Measurements from ENCODE around the gene NRSN2. TPM values are rescaled to one million over a fixed set of nuclear protein-coding genes. Genes with fewer than 3 reads are reported as not detected.
"Not testable (repeated sequence)": the region's sequence is repeated elsewhere in the genome, so short reads cannot be mapped to it uniquely, and the experiment has no call there.

NRSN2 gene
- polyA plus RNA-seq, 1 donor, result 46.5 TPM

GRCh38 chr20:324177-325044 is 22.5 kb upstream of the NRSN2 start:
- peak; percentile 90 for DNase-seq

DNA sequence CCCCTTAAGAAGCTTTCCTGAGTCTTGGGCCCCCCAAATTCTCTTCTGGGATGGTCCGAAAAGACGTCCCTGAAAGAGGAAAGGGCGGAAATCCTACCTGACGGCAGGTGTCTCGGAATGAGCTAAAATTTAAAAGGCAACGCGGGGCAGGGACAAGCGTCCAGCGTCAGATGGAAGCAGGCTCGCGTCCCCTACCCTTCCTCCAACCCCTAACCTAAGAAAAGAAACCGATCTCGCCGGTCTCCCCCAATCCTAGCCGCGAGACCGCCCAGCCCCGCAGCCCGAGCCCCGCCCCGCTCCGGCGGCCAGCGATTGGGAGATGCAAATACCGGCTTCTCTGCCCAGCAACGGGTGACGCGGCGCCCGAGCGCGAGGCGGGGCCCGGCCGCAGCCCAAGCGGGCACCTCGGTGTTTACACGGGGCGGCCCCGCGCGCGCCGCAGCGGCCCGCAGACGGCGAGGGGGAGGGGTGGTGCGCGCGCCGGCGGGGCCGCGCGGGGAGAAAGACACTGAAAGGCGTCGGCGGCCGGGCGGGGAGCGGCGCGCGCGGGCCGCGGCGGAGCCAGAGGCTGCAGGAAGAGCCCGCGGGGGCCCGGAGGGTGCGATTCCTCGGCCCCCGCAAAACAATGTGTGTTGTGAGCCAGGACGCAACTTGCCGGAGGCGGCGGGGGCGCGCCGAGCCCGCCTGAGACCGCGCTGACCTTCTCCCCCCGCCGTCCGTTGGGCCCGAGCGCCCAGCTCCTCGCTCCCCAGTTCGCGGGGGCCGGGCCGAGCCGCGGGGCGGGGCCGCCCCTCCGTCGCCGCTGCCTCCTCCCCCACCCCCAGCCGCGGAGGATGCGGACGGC is 21.6 kb upstream of the NRSN2 start, which contains the start of gene SOX12:
TSS of gene SOX12 (plus strand) at position 508 of the 844 bp plus-strand sequence. CDS start 373 bp downstream, outside the sequence.
- peak; percentile 93 for DNase-seq

DNA sequence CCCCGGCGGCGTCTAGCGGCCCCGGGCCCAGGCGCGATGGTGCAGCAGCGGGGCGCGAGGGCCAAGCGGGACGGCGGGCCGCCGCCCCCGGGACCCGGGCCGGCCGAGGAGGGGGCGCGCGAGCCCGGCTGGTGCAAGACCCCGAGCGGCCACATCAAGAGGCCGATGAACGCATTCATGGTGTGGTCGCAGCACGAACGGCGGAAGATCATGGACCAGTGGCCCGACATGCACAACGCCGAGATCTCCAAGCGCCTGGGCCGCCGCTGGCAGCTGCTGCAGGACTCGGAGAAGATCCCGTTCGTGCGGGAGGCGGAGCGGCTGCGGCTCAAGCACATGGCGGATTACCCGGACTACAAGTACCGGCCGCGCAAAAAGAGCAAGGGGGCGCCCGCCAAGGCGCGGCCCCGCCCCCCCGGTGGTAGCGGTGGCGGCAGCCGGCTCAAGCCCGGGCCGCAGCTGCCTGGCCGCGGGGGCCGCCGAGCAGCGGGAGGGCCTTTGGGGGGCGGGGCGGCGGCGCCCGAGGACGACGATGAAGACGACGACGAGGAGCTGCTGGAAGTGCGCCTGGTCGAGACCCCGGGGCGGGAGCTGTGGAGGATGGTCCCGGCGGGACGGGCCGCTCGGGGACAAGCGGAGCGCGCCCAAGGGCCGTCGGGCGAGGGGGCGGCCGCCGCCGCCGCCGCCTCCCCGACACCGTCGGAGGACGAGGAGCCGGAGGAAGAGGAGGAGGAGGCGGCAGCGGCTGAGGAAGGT is 20.8 kb upstream of the NRSN2 start:
- DNase-seq, result peak; percentile 55

GRCh38 chr20:326645-327185 is 20.2 kb upstream of the NRSN2 start:
- no peak for DNase-seq

- peak; percentile 94 for DNase-seq
Measured at GRCh38 chr20:327186-328026, 19.5 kb upstream of the NRSN2 start.

GRCh38 chr20:328027-328974 is 18.6 kb upstream of the NRSN2 start:
- no peak for DNase-seq

GRCh38 chr20:328975-329695 is 17.8 kb upstream of the NRSN2 start:
- no peak for DNase-seq

DNA sequence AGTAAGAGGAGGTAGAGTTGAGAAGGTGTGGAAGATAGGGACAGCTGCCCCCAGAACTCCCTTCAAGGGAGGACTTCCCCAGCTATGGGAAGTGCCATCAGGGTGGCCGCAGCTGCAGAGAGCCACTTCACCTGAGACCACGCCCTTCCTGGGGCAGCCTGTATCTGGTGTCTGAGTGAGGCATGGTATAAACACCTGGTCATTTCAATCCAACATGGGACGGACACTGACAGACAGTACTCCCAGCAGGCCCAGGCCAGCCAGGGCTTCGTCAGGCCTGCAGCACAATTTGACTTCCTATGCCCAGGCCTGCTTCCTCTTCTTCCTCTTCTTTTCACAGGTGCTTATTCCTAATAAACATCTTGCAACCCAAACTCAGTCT is 17.1 kb upstream of the NRSN2 start:
- DNase-seq, result no peak

GRCh38 chr20:330233-331149 is 16.4 kb upstream of the NRSN2 start:
- peak; percentile 65 for DNase-seq

DNA sequence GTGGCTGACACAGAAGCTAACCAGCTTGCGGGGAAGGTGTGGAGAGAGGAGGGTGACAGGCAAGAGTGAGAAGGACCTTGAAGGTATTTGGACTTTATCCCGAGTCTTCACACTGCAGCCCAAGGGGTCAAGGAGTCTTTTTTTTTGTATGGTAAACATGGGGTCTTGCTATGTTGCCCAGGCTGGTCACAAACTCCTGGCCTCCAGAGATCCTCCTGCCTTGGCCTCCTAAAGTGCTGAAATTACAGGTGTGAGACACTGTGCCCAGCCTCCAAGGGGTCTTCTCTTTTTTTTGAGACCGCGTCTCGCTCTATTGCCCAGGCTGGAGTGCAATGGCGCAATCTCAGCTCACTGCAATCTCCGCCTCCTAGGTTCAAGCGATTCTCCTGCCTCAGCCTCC is 12.3 kb upstream of the NRSN2 start:
- no peak for DNase-seq

DNA sequence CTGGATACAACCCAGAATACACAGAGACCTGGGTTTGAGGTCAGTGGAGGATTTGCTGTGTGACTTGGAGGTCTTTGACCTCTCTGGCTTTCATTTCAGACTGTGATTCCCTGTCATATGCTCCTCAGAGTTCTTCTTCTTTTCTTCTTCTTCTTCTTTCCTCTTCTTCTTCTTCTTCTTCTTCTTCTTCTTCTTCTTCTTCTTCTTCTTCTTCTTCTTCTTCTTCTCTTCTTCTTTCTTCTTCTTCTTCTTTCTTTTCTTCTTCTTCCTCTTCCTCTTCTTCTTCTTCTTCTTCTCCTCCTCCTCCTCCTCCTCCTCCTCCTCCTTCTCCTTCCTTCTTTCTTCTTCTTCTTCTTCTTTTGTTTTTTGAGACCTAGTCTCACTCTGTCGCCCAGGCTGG is 10.9 kb upstream of the NRSN2 start:
- not testable (repeated sequence) for DNase-seq

DNA sequence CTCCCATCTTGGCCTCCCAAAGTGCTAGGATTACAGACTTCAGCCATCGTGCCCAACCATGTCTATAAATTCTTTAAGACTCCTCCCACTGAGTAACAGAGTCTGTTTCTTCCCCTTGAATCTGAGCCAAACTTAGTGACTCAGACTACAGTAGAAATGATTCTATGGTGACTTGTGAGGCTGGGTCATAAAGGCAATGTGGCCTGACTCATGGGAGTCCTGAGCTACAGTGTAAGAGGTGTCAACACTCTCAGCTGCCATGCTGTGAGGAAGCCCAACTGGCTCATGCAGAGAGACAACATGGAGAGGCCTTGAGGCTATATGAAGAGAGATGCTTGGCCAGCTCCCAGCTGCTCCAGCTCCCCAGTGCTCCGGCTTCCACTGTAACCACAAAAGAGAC is 5.2 kb upstream of the NRSN2 start:
- DNase-seq, result no peak

- DNase-seq, result no peak
Measured at GRCh38 chr20:343107-343506, 3.8 kb upstream of the NRSN2 start.

DNA sequence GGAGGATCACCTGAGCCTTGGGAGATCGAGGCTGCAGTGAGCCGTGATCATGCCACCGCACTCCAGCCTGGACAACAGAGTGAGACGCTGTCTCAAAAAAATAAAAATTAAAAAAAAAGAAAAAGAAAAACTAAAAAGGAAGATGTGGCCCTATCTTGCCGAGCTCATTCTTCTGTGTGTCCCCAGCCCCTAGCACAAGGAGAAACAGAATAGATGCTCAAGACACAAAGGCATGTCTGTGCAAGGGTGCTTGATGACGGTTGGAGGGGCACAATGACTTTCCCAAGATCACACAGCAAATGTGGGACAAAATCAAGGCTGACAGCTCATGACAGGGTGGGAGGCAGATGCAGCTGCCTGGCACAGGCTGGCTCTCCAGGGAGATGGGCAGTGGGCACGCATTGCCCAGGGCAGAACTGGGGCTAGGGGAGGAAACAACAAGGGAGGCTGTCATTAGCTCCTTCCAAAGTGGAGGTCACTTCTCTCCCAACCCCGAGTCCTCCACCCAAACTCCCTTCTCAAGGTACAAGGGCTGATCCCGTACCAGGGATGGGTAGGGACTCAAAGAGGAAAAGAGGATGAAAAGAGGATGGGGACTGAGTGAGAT is 775 bp upstream of the NRSN2 start:
- DNase-seq, result no peak

DNA sequence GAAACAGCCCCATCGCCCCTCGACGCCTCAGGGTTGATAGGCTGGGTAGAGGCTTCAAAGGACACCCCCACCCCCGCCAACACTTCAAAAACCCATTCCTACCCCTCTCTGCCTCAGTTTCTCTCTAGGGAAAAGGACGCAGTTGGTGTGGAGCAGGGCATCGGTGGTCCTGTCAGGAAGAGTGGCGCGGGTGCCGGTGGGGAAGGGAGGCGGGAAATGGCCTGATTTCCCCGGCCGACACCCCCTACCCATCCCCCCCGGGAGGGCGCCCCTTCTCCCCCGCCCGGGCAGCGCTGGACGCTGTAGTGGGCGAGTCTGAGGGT is 367 bp downstream of the NRSN2 start:
- DNase-seq, result no peak

- peak; percentile 95 for DNase-seq
Measured at GRCh38 chr20:347640-348484, 951 bp downstream of the NRSN2 start.

All from left kidney (tissue), 2 donors.